ENCODE measurements around the gene AIG1. TPM values are rescaled to one million over a fixed set of nuclear protein-coding genes. Genes with fewer than 3 reads are reported as not detected.

AIG1 gene
- total RNA-seq, 1 experiment from 2014 or later = 63.6 TPM

DNA sequence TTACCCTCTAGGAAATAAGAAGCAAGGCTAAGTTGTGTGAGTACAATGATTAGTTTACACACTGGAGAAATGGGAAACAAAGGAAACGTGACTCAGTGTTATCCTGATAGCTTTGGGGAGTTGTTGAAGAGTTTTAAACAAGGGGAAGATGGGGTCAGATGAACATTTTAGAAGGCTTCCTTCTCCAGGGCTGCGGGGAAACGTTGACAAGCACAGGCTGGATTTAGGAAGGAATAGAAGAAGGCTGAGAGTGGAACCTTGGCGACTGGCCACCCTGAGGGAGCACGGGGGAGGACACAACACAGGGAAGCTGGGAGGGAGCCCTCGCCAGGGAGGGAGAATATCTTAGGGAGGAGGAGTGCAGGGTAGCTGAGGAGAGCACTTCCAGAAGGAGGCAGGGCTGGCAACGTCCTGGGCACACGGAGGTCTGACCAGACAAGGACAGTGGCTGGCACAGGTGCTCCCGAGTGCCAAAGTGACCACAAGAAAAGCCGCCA, 134.7 kb downstream of the AIG1 start:
- no peak for DNase-seq (ENCODE audit: low spot score)

DNA sequence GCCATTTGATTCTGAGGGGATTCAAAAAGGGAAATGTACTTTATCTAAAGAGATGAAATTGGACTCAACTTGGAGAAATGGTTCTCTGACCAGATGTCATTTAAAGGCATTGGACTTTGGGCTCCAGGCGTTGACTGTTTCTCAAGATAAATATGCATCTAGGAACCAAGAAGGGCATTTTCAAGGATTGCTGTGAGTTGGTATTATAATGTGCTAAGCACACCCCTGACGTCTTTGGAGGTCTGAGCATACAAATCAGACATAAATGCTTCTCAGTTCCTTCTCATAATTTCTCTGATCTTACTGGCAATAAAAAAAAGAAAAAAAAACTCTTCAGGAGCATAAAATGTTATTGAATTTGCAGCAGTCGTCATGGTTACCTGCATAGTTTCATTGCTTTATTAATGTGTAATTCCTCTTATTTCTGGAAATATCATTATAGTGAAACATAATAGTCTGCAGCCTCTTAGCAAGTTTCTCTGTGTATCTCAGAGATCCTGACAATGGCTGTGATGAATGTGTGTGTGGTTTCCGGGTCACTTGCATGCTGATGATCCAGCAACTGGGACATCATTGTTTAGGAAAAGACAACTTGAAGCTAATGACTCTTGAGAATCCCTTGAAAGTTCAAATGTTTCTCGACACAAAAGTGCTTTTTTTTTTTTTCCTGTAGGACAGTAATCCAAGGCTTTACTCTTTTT, 136.0 kb downstream of the AIG1 start:
- DNase-seq (ENCODE audit: low spot score) = no peak

DNA sequence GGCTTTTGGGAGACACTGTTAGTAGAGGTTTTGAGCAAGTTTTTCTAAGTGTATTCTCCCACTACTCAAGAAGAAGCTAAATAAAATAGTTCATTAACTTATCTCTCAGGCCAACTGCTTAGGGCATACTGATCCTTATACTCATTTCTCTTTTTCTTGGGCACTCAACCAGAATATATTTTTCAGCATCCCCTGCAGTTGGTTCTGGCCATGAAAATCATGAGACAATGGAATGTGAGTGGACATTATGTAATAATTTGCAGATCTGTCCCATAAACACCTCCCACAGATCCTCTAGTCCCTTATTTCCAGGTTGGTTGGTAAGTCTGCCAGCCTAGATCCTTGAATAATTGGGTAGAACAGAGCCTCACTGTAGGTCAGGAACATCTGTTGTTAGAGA, 136.7 kb downstream of the AIG1 start:
- DNase-seq (ENCODE audit: low spot score) = no peak

DNA sequence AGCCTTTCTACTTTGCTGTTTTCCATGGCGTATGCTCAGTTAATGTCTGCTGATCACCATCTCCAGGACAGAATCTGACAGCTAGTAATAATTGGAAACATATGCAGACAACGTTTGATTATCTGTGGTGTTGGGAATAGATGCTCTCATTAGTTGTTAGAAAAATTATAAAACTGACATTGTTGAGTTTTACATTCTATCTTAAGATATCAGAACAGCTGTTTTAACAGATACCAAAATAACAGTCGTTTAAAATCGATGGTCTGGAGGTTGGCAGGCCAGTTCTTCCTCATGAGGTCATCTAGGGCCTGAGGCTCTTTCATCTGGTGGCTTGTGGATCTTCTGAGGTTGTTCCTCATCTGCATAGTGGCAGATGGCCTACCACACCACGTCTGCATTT, 137.6 kb downstream of the AIG1 start:
- DNase-seq (ENCODE audit: low spot score) = no peak

DNA sequence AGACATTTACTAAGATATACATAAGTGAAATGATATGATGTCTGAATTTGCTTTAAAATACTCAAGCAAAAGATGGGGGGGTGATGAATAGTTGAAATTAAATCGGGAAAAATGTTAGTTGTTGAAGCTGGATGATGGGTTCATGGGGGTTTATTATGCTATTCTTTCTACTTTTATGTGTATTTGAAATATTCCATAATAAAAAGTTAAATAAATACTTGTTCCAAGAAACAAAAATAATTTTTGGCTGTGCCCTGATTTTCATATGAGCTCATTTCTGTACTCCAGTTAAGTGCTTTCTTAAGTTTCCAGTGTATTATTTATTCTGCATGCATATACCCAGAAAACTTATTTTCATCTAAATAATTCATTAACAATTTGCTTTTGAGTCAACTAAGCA, 138.6 kb downstream of the AIG1 start:
- DNase-seq (ENCODE audit: low spot score) = no peak

DNA sequence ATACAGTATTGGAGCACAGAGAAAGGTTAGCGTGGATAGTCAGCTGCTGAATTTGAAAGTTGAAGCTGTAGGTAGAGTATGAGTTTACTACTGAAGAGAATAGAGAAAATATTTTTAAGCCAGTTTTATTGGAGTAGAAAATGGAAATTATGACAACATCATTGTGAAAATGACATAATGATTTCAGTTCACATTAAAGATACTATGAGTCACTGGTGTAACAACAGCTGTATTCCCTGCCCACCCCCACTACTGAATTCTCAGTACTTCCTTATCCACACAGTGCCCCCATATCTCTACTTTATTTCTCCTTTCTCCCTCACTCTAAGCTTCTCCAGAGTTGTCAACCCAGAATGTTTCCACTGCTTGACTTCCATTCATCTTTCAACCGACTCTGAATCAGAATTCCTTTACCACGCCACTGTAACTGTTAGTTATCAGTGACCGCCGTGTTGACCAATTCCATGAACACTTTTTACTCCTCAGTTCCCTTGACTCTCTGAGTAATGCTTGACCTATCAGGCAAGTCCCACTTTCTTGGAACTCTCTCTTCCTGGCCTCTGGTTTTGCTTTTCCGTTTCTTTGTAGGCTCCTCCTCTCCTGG, 139.6 kb downstream of the AIG1 start:
- no peak for DNase-seq (ENCODE audit: low spot score)

DNA sequence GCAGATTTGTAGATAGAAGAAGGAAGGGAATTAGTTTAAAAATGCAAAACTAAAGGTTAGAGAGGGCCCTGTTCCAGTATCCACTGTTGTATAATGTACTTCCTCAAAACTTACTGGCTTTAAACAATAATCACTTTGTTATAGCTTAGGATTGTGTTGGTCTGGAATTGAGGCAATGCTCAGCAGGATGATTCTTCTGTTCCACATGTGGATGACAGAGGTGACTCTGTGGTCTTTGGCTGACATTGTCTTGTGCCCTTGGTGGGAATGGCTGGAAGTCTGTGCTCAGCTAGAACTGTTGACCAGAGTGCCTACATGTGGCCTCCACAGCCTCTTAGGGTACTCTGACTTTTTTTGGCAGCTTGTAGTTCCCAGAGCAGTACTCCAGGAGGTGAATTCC, 143.4 kb downstream of the AIG1 start:
- no peak for DNase-seq (ENCODE audit: low spot score)

DNA sequence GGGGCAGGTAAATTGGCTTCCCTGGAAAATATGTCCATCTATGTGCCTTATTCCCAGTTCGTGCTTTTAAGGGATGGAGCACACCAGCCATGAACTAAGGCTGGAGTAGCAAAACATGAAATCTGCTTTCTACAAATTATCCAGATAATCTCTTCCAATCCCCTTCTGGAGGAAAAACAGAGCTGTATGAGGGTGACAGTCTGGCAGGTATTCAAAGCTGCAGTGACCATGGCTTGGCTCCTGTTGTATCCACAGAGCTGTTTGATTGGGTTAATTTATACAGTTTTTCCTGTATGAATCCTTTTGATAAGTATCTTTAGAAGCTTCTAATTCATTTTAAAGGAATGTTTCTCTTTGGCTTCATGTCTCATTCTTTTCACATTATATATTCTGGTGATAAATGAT, 144.4 kb downstream of the AIG1 start:
- no peak for DNase-seq (ENCODE audit: low spot score)

DNA sequence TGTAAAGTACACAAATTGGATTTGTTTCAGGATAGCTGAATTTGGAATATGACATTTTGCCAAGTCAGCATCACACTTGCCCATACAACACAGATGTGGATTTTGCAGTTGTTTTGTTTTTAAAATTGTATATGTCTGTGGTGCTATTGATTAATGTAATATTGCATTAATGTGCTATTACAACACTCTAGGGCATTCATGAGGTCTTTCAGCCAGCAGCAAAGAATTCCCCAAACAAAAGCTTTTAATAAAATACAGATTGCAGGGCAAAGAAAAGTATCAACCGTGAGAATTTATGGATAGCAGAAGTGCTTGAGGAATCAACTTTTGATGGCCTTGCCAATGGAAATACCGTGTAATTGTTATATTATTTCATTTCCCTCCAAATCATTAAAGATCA, 144.9 kb downstream of the AIG1 start:
- no peak for DNase-seq (ENCODE audit: low spot score)

DNA sequence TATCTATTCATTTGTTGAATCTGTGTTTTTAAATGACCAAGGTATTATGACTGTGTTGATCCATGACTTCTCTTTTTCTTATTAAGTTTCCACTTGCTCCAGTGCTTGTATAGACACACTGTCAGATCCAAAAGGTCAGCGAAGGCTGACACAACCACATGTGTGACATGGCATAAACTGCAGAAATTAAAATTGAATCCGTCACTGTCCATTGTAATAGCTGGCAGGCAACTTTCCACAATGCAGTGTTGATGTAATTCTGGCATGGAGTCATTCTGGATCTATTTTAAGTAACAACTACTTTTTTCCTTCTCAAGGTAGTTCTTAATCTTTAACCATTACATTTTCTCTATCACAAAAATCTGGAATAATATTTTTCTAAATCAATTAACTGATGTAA, 145.3 kb downstream of the AIG1 start:
- no peak for DNase-seq (ENCODE audit: low spot score)

DNA sequence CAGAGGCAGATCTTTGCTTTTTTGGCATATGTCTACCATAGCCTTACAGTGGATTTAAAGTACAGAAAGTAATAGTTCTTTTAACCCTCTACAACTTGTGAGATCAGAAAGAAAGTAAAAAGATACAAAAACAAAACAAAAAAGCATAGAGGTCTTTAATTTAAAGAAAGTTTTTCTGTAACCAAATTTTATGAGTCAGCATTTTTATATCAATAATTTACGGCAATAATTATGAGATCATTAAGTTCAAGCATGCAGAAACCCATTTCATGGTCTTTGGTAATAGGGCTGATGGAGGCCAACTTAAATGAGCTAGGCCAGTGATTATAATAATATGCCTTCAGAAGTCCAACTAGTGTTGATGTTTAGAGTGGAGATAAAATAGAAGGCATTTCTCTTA, 145.9 kb downstream of the AIG1 start:
- no peak for DNase-seq (ENCODE audit: low spot score)

DNA sequence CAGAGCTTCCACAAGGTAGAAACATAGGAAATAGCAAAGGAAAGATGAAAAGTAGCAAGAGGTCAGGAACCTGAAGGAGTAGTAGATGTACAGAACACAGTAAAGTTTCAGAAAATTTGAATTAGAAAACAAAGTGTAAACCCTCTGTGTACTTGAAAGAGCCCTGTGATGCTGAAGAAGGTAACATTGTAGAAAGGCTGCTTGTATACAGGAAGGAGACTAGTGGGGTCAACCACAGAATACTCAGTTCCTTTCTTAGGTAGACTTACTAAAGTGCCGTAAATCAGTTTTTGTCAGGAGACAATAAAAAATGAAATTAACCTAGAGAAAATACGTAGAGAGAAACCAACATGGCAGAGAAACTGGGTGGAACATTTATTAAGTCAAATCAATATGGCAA, 149.7 kb downstream of the AIG1 start:
- no peak for DNase-seq (ENCODE audit: low spot score)

DNA sequence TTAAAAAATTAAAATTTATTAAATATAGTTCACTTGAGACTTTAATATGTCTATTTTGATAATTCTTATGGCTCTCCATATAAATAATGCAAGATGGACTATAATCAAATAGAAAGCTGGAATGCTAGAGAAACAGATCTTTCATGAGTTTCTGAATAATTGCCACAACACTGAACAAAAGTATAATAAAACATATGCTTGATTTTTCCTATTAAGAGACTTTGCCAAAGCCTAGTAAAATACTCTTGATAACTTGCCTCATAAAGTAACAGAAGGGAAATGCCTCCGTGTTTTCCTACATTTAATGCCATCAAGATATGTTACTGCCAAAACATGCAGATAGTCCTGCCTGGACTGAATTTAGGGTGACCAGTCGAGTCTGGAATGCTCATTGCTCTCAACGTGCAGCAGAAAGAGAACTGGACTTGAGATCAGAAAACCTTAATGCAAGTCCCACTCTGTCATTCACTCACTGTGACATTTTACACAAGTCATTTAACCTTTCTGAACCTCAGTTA, 153.2 kb downstream of the AIG1 start:
- no peak for DNase-seq (ENCODE audit: low spot score)

DNA sequence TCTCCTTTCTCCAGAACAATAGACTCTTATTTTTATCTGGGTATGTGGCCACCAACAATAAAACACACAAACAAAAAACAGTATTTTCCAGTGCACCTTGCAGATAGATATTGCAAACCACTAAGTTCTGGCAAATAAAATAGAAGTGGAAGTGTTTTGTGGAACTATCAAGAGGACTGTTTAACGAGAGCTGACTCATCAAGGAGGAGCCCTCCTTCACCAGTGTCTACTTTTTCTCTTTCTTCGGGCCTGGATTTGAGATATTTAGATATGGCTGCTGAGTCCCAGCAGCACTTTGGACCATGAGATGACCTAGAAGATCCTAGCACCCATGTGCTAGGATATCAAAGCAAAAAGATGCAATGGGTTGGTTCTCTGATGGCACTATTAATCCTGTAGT, 154.7 kb downstream of the AIG1 start:
- no peak for DNase-seq (ENCODE audit: low spot score)

DNA sequence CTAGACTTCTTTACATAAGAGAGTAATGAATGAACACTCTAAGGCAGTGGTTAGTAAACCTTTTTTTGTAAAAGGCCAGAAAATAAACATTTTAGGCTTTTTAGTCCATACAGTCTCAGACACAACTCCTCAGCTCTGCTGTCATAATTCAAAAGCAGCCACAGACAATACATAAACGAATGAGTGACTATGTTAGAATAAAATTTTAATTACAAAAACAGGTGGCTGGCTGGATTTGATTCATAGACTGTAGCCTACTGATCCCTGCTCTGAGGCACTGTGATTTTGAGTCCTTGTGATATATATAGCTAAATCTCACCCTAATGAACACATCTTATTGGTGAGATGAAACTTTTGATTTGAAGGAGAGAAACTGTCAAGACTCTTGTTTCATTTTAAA, 155.1 kb downstream of the AIG1 start:
- no peak for DNase-seq (ENCODE audit: low spot score)

DNA sequence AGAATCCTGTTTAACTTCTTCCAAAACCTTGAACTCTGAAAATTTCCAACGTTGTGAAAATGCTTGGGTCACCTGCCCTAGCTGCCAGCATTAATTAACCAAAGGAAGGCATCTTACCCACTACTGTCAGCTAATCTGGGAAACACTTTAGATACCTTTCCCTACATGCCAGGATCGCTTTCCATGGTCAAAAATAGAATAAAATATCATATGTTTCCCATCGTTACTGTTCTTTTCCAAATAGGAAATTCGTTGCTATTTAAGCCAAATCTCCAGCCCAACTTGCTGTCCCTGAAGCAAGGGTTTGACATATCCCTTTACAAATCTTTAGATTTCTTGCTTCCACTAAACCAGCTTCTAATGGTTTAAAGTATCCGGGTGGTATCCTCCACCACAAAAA, 157.5 kb downstream of the AIG1 start:
- no peak for DNase-seq (ENCODE audit: low spot score)

DNA sequence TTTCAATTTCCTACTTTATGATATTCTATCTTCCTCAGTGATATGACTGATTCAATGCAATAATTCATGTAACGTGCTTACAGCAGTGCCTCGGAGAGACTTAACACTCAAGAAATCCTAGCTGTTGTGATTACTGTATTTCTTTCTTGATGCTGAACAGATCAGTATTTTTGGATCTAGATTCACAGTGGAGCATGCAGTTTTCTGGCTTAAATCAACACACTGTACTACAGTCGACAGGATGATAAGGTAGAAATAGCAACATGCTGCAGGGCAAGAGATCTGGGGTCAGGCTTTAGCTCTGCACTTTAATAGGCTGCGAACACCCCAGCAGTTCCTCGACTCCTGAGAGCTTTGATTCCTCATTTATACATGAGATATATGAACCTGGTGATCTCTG, 161.0 kb downstream of the AIG1 start:
- DNase-seq (ENCODE audit: low spot score) = no peak

DNA sequence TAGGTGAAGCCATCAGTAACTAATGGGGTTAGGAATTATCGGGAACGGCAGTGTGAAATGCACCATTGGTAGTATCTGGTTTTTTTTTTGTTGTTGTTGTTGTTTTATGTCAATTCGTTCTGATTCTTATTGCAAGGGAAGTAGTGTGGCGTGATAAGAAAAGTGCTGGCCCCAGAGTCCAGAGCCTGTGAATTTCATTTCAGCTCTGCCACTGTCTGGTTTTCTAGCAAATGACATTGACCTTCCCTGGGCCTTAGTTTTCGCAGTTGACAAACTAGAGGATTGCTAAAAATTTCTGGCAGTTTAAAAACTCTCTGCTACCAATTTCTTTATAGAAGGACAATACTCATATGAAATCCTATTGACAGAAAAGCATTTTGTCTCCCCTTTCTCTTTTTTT, 161.6 kb downstream of the AIG1 start:
- DNase-seq (ENCODE audit: low spot score) = no peak

DNA sequence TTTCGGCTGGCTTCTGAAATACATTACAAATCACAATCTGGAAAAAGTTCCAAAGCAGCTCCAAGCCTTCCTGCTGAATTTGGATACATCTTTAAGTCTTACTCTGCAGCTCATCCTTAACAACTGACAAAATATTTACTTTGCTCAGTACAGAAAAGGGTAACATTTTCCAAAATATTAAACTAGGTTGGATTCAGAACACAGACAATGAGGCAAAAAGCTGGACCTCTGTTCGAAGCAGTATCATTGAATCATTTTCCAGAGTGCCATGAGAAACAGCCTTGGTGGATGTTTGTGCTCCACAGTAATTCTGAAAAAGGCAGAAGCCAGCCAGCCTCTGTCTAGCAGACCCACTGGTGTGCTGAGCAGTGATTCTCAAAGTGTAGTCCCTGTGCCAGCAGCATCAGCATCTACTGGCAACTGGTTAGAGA, 162.1 kb downstream of the AIG1 start:
- no peak for DNase-seq (ENCODE audit: low spot score)

DNA sequence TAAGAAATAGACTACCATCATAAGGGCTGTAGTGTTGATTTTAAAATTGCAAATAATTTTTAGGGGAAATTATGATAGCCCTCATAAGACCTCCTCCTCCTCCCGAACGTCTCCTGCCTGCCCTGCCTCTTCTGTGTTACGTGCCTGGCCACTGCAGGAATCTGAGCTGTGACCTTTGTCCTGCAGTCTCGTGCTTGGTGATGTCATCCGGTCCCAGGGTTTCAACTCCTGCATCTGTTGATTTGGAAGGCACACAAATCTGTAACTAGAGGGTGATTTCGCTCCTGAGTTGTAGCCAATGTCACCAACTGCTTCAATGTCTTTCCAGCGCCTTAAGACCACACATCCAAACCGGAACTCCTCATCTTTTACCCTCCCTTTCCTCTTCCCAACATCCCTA, 163.2 kb downstream of the AIG1 start:
- no peak for DNase-seq (ENCODE audit: low spot score)

DNA sequence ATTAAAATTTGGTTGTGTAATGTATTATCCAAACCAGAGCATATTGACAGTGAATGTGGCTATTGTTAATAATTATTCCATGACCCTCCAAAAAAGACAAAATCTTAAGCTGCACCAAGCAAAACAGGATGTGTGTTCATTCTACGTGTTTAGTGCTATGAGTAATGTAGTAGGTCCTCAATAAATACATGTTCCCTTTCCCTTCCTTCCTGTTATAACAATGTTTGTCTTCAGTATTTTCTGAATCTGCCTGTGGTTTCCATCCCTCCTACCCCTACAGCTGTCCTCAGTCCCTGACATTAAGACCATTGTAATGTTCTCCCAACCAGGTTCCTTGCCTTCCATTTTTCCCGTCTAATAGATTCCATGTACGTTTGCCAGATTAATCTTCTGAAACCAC, 163.8 kb downstream of the AIG1 start:
- DNase-seq (ENCODE audit: low spot score) = no peak

DNA sequence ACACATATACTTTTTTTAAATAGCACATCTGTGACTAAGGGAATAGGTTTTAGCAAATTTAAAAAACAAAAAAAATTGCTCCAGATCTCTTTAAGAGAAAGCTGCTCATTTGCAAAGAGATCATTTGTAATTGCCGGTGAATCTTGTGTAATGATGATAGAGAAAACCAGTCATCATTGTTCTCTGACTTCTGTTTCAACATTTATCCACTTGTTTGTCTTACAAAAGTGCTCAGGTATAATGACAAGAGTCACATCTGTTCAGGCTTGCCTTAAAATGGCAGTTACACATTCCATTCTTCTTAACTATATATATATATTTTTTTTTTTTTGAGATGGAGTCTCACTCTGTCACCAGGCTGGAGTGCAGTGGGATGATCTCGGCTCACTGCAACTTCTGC, 165.2 kb downstream of the AIG1 start:
- no peak for DNase-seq (ENCODE audit: low spot score)

DNA sequence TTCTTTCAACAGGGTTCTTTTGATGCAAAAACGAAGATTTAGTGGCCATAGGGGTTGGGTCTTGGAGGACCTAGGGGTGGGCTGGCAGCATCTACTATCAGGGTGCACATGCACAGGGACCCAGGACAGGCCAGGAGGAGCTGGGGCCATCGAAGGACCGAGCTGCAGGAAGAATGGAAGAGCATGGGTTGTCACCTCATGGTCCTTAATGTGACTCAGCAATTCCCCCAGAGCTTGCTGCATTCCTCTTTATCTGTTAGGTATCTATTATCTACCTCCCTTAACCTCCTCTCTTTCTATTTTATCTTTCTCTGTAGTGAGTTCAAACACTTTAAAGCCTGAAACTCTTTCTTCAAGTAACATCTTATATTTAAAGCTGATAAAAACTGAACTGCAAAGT, 167.0 kb downstream of the AIG1 start:
- DNase-seq (ENCODE audit: low spot score) = no peak

DNA sequence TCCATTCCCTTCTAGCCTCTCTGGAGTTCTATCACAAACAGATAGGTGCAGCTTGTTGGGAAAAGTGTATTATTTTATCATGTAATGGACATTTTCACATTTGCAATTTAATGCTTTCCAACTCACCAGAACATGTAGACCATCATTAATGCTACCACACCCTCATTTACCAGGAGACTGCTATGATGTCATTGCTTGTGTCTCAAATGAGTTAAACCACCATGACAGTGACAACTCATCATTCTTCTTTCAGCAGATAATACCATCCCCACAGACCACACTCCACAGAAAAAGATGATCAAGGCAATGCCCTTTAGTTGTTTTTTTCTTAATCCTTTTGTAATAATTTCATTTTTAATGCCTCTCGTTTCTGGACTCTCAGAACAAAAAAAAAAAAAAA, 168.7 kb downstream of the AIG1 start:
- DNase-seq (ENCODE audit: low spot score) = no peak

All from H4 (cell line).